Stimulated activated memory B cell treated with anti-CD40 and anti-IgM and Interleukin-4, amounts not matched to agents 10 μg/mL and 1 μg/mL and 100 μg/mL, for 72 hours (primary cell): Measurements from ENCODE around the gene EPN1.
"Not testable (repeated sequence)": the region's sequence is repeated elsewhere in the genome, so short reads cannot be mapped to it uniquely, and the experiment has no call there.

Experiments used
- ATAC-seq: fragments of 150-1000 bp; cut with Tn5 transposase; 2 replicates; pipeline ENCODE4 v1.10.0; 2021
- H3K27ac Mint-ChIP-seq: one replicate; pipeline ENCODE4 v1.8.0; 2022; ENCODE audit warnings: mild to moderate bottlenecking, mixed read lengths
- H3K27me3 Mint-ChIP-seq: one replicate; pipeline ENCODE4 v1.8.0; 2022; ENCODE audit warnings: mixed read lengths
- H3K36me3 Mint-ChIP-seq: one replicate; pipeline ENCODE4 v1.8.0; 2022; ENCODE audit warnings: mixed read lengths
- H3K4me1 Mint-ChIP-seq: one replicate; pipeline ENCODE4 v1.8.0; 2022; ENCODE audit warnings: mixed read lengths
- H3K4me3 Mint-ChIP-seq: one replicate; pipeline ENCODE4 v1.8.0; 2022; ENCODE audit warnings: mild to moderate bottlenecking, moderate library complexity, mixed read lengths
- H3K9me3 Mint-ChIP-seq: one replicate; pipeline ENCODE4 v1.8.0; 2022; ENCODE audit warnings: mixed read lengths

The EPN1 gene

GRCh38 chr19:55723491-55723890, 48.5 kb downstream of the EPN1 start:
- ATAC-seq = no peak
- Mint-ChIP-seq H3K27me3 (peaks cover 49% of the 10 kb centered on the region), H3K9me3 (peaks cover 15% of the 10 kb centered on the region), H3K27ac (no peak overlapping the region), H3K36me3 (no peaks in the 10 kb centered on the region), H3K4me3 (no peak overlapping the region), H3K4me1 (no peaks in the 10 kb centered on the region)

GRCh38 chr19:55730378-55730777, 55.4 kb downstream of the EPN1 start:
- not testable (repeated sequence) for H3K27me3 Mint-ChIP-seq, H3K4me3 Mint-ChIP-seq, H3K36me3 Mint-ChIP-seq, H3K9me3 Mint-ChIP-seq, H3K4me1 Mint-ChIP-seq, H3K27ac Mint-ChIP-seq, ATAC-seq

GRCh38 chr19:55738302-55738701, 63.3 kb downstream of the EPN1 start, which contains the start of gene NLRP9:
NLRP9 (minus strand) TSS chr19:55738402; CDS start chr19:55738374, 28 bp downstream.
- H3K9me3 Mint-ChIP-seq = no peaks in the 10 kb centered on the region
- no peak within 1 kb of the TSS for H3K4me3 Mint-ChIP-seq
- H3K36me3 Mint-ChIP-seq = no peaks in the 10 kb centered on the region
- H3K4me1 Mint-ChIP-seq = no peaks in the 10 kb centered on the region
- H3K27me3 Mint-ChIP-seq = no peaks in the 10 kb centered on the region
- no peak for ATAC-seq
- H3K27ac Mint-ChIP-seq = no peak within 1 kb of the TSS

- Mint-ChIP-seq H3K4me1 (no peaks in the 10 kb centered on the region), H3K27ac (no peak overlapping the region), H3K4me3 (no peak overlapping the region), H3K36me3 (no peaks in the 10 kb centered on the region), H3K9me3 (no peaks in the 10 kb centered on the region), H3K27me3 (peaks cover 9% of the 10 kb centered on the region)
- ATAC-seq = no peak
Observed at GRCh38 chr19:55750715-55751114, 75.7 kb downstream of the EPN1 start.

GRCh38 chr19:55753401-55753800, 78.4 kb downstream of the EPN1 start:
- no peaks in the 10 kb centered on the region for H3K9me3 Mint-ChIP-seq
- no peak for ATAC-seq
- no peaks in the 10 kb centered on the region for H3K36me3 Mint-ChIP-seq
- no peak overlapping the region for H3K27ac Mint-ChIP-seq
- H3K27me3 Mint-ChIP-seq = peaks cover 16% of the 10 kb centered on the region
- no peaks in the 10 kb centered on the region for H3K4me1 Mint-ChIP-seq
- no peak overlapping the region for H3K4me3 Mint-ChIP-seq

GRCh38 chr19:55756808-55757207, 81.8 kb downstream of the EPN1 start:
- H3K36me3 Mint-ChIP-seq, H3K4me3 Mint-ChIP-seq, ATAC-seq, H3K27ac Mint-ChIP-seq, H3K9me3 Mint-ChIP-seq, H3K4me1 Mint-ChIP-seq: not testable (repeated sequence)
- H3K27me3 Mint-ChIP-seq = peaks cover 23% of the 10 kb centered on the region

- not testable (repeated sequence) for H3K4me3 Mint-ChIP-seq, H3K27ac Mint-ChIP-seq, H3K4me1 Mint-ChIP-seq, H3K9me3 Mint-ChIP-seq, H3K36me3 Mint-ChIP-seq, ATAC-seq
- peaks cover 14% of the 10 kb centered on the region for H3K27me3 Mint-ChIP-seq
Observed at GRCh38 chr19:55758797-55759196, 83.8 kb downstream of the EPN1 start, which contains the start of gene RFPL4A. RFPL4A (plus strand) TSS chr19:55759097; CDS start chr19:55761801, 2,704 bp downstream.
